ENCODE measurements around the gene RXRA. TPM values are rescaled to one million over a fixed set of nuclear protein-coding genes. Genes with fewer than 3 reads are reported as not detected.

RXRA gene
- total and polyA plus RNA-seq, 2 of the 13 experiments (the other 11 are each of a cell fraction or from before 2014, with no cell fraction given), result 18.9 to 29.2 TPM

GRCh38 chr9:134364391-134365114 is 38.3 kb downstream of the RXRA start (continued):
- TF ChIP-seq FOXP4 (CRISPR knock-in tag; IDR thresholded peaks at IDR 0.05) (0 out of 2 replicates have a peak, but pooled peaks have one; percentile 13), POLR2G (IDR thresholded peaks at IDR 0.05; ENCODE audit: low read depth, low read length) (0 out of 2 replicates have a peak, but pooled peaks have one; percentile 24), SOX6 (IDR thresholded peaks at IDR 0.05) (no peak), SOX6 (CRISPR knock-in tag; IDR thresholded peaks at IDR 0.05) (peak; percentile 36; the same call in 1 of the 2 replicates), RXRA (CRISPR knock-in tag; IDR thresholded peaks at IDR 0.05) (peak; percentile 32; the same call in 1 of the 2 replicates), HNF4G (IDR thresholded peaks at IDR 0.05; ENCODE audit: borderline replicate concordance, low read depth, low read length) (peak; percentile 84), HNF4G (CRISPR knock-in tag; IDR thresholded peaks at IDR 0.05; ENCODE audit: borderline replicate concordance, low read depth) (peak; percentile 88), FOSL2 (CRISPR knock-in tag; IDR thresholded peaks at IDR 0.05) (no peak), SIN3A (IDR thresholded peaks at IDR 0.05; ENCODE audit: borderline replicate concordance, low read depth, low read length) (no peak), TEAD3 (CRISPR knock-in tag; optimal IDR thresholded peaks at IDR 0.05; ENCODE audit: borderline replicate concordance) (peak; percentile 37), SKI (IDR thresholded peaks at IDR 0.05; ENCODE audit: partially characterized antibody) (peak; percentile 15), GABPA (IDR thresholded peaks at IDR 0.05; ENCODE audit: low read depth, low read length) (no peak), GABPA (CRISPR knock-in tag; IDR thresholded peaks at IDR 0.05; ENCODE audit: low read depth) (0 out of 2 replicates have a peak, but pooled peaks have one; percentile 18), MEIS2 (CRISPR knock-in tag; IDR thresholded peaks at IDR 0.05) (0 out of 2 replicates have a peak, but pooled peaks have one; percentile 9), PRDM10 (CRISPR knock-in tag; IDR thresholded peaks at IDR 0.05; ENCODE audit: low read depth) (0 out of 2 replicates have a peak, but pooled peaks have one; percentile 22), MTA1 (CRISPR knock-in tag; IDR thresholded peaks at IDR 0.05; ENCODE audit: borderline replicate concordance) (peak; percentile 64; the same call in 1 of the 2 replicates), MYC (CRISPR knock-in tag; IDR thresholded peaks at IDR 0.05; ENCODE audit: borderline replicate concordance) (peak; percentile 75; the same call in 1 of the 2 replicates), TOE1 (CRISPR knock-in tag; IDR thresholded peaks at IDR 0.05) (0 out of 2 replicates have a peak, but pooled peaks have one; percentile 27), TOPORS (CRISPR knock-in tag; IDR thresholded peaks at IDR 0.05) (0 out of 2 replicates have a peak, but pooled peaks have one; percentile 64), ELF3 (CRISPR knock-in tag; IDR thresholded peaks at IDR 0.05) (0 out of 2 replicates have a peak, but pooled peaks have one; percentile 8), SRF (IDR thresholded peaks at IDR 0.05; ENCODE audit: low read depth, low read length) (no peak)
